Measurements from ENCODE around the gene ALDH3A2.
"Not testable (repeated sequence)": the region's sequence is repeated elsewhere in the genome, so short reads cannot be mapped to it uniquely, and the experiment has no call there.

ALDH3A2 gene

DNA sequence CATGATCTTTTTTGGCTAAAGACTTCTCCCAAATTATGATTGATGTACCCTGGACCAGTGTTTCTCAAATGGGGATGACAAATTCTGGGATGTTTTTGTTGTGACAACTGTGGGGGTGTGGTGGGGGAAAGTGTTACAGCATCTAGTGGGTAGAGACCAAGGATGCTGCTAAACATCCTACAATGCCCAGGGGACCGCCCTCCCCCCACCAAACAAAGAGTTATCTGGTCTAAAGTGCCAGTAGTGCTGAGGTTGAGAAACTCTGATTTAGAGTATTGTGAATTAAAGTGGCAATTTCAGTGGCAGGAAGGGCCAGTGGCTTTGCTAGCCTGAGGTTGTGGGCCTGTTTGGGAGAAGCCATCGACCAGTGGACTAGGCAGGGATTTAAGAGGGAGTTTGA, 34.6 kb downstream of the ALDH3A2 start:
- Histone ChIP-seq H2AFZ (ENCODE audit: low read length, unreplicated experiment) (no peak overlapping the region), H3K36me3 (ENCODE audit: insufficient read depth, low read length) (no peaks in the 10 kb centered on the region), H3K79me2 (ENCODE audit: control insufficient read depth, insufficient read depth, low read length, unreplicated experiment) (no peaks in the 10 kb centered on the region), H3K4me3 (ENCODE audit: low read depth, low read length) (no peak overlapping the region), H3K27me3 (ENCODE audit: insufficient read depth, low read length) (no peaks in the 10 kb centered on the region), H3K27ac (ENCODE audit: low read depth, low read length) (no peak overlapping the region), H3K4me1 (ENCODE audit: control insufficient read depth, insufficient read depth, low read length, unreplicated experiment) (no peaks in the 10 kb centered on the region)

DNA sequence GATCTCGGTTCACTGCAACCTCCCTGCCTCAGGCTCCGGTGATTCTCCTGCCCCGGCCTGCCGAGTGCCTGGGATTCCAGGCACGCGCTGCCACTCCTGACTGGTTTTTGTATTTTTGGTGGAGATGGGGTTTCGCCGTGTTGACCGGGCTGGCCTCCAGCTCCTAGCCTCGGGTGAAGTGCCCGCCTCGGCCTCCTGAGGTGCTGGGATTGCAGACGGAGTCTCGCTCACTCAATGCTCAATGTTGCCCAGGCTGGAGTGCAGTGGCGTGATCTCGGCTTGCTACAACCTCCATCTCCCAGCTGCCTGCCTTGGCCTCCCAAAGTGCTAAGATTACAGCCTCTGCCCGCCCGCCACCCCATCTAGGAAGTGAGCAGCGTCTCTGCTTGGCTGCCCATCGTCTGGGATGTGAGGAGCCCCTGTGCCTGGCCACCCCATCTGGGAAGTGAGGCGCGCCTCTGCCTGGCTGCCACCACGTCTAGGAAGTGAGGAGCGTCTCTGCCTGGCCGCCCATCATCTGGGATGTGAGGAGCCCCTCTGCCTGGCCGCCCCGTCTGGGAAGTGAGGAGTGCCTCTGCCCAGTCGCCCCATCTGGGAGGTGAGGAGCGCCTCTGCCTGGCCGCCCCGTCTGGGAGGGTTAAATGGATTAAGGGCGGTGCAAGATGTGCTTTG, 36.5 kb downstream of the ALDH3A2 start:
- not testable (repeated sequence) for H3K27ac ChIP-seq (ENCODE audit: low read depth, low read length); H3K79me2 ChIP-seq (ENCODE audit: control insufficient read depth, insufficient read depth, low read length, unreplicated experiment); H2AFZ ChIP-seq (ENCODE audit: low read length, unreplicated experiment); H3K4me1 ChIP-seq (ENCODE audit: control insufficient read depth, insufficient read depth, low read length, unreplicated experiment); H3K4me3 ChIP-seq (ENCODE audit: low read depth, low read length); H3K27me3 ChIP-seq (ENCODE audit: insufficient read depth, low read length); H3K36me3 ChIP-seq (ENCODE audit: insufficient read depth, low read length)

DNA sequence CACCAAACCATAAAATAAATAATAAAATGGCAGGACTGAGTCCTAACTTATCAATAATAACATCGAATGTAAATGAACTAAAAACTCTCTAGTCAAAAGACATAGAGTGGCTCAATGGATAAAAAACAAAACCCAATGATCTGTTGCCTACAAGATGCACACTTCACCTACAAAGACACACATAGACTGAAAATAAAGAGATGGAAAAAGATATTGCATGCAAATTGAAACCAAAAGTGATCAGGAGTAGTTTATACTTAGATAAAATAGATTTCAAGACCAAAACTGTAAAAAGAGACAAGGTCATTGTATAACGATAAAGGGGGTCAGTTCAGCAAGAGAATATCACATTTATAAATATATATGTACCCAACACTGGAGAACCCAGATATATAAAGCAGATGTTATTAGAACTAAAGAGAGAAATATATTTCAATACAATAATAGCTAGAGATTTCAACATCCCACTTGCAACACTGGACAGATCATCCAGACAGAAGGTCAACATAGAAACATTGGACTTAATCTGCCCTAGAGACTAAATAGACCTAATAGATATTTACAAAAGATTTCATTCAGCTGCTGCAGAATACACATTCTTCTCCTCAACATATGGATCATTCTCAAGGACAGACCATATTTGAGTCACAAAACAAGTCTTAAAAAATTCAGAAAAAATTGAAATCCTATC, 38.0 kb downstream of the ALDH3A2 start:
- Histone ChIP-seq H3K4me3 (ENCODE audit: low read depth, low read length) (no peak overlapping the region), H3K79me2 (ENCODE audit: control insufficient read depth, insufficient read depth, low read length, unreplicated experiment) (no peaks in the 10 kb centered on the region), H3K36me3 (ENCODE audit: insufficient read depth, low read length) (no peaks in the 10 kb centered on the region), H3K4me1 (ENCODE audit: control insufficient read depth, insufficient read depth, low read length, unreplicated experiment) (no peaks in the 10 kb centered on the region), H3K27me3 (ENCODE audit: insufficient read depth, low read length) (no peaks in the 10 kb centered on the region), H2AFZ (ENCODE audit: low read length, unreplicated experiment) (no peak overlapping the region), H3K27ac (ENCODE audit: low read depth, low read length) (no peak overlapping the region)

DNA sequence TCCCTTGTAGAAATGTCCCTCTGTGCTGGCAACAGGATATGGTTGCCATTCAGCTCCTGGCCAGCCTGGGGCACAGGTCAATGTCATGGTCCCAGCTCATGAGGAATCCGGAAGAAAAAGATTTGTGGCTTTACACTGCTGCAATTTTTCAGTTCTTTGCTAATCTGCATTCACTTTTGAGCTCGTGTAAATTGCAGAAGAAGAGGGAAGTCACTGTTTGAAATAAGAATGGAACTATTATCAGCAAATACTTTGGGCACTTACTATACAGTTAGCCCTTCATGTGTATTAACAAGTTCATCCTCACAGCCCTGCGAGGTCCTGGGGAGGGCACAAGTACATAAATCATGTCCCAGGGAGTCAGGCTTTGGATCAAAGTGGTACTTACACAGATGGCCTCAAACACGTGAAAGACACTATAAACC, 53.7 kb downstream of the ALDH3A2 start:
- no peaks in the 10 kb centered on the region for H3K4me1 ChIP-seq (ENCODE audit: control insufficient read depth, insufficient read depth, low read length, unreplicated experiment)

DNA sequence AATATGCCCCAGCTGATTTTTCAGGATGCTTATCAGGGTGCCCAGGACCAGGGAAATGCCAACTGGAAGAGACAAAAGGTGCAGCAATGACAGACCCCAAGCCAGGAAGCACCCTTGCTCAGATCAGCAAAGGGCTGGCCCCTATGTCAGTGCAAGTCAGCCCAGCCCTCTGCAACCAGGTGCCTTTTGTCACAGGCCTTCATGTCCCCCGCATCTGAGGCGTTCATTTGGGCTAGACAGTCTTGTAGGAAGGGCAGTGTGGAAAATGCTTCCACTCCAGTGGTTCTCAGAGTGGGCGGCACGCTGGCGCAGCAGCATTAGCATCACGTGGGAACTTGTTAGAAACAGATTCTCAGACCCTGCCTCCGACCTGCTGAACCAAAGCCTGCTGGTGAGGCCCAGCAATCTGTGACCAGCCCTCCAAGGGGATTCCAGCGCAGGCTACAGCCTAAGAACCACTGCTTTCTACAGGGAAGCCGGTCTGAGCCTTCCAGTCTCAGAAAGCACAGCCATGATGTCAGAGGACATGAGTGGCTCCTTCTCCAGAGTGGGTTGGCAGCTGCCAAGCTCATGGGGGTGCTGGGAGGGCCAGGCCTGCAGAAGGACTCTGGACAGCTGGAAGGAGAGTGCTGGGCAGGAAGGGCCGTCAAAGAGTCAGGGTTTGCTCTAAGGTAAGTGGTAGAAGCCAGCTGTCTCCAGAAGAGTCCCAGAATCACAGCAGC, 54.7 kb downstream of the ALDH3A2 start:
- H3K36me3 ChIP-seq (ENCODE audit: insufficient read depth, low read length) = no peaks in the 10 kb centered on the region

More for the DNA sequence above, 53.7 kb downstream of the ALDH3A2 start:
- no peaks in the 10 kb centered on the region for H3K79me2 ChIP-seq (ENCODE audit: control insufficient read depth, insufficient read depth, low read length, unreplicated experiment)
- no peaks in the 10 kb centered on the region for H3K27me3 ChIP-seq (ENCODE audit: insufficient read depth, low read length)
- no peak overlapping the region for H2AFZ ChIP-seq (ENCODE audit: low read length, unreplicated experiment)
- H3K4me3 ChIP-seq (ENCODE audit: low read depth, low read length) = no peak overlapping the region
- H3K36me3 ChIP-seq (ENCODE audit: insufficient read depth, low read length) = no peaks in the 10 kb centered on the region
- H3K27ac ChIP-seq (ENCODE audit: low read depth, low read length) = no peak overlapping the region

DNA sequence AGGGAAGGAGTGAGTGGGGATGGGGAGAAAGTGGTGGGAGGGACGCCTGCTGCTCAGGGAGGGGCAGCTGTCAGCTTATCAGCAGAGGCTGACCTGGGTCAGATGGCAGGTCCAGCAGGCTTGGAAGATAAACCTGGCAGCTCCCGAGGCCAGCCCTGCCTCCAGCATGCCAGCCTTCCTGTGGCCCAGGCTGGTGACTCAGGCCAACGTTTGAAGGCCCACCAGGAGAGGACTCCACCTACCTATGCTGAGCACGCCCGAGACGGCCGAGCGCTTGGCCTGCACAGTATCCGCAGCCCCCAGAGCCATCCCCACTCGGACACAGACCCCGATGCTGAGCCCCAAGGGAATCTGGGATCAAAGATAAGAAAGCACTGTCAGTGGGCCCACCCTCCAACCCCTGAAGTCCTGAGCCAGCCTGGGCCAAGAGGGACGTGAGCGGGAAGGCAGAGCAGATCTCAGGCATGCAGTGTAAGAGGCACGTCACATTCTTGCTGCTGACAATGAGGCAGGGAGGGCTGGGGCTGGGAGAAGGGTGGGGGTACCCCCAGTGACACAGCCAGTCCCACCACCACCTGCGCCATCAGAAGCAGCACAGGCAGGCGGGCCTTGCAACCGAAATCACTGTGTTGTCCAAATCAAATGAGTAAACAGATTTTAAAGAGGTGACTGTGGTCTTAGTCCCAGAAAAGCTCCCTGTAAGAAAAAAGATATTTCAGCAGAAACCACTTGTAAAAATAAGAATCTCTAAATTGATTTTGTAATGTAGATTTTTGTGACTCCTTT, 55.5 kb downstream of the ALDH3A2 start:
- no peak overlapping the region for H2AFZ ChIP-seq (ENCODE audit: low read length, unreplicated experiment)
- H3K4me1 ChIP-seq (ENCODE audit: control insufficient read depth, insufficient read depth, low read length, unreplicated experiment) = no peaks in the 10 kb centered on the region
- no peaks in the 10 kb centered on the region for H3K79me2 ChIP-seq (ENCODE audit: control insufficient read depth, insufficient read depth, low read length, unreplicated experiment)
- no peak overlapping the region for H3K4me3 ChIP-seq (ENCODE audit: low read depth, low read length)
- no peaks in the 10 kb centered on the region for H3K36me3 ChIP-seq (ENCODE audit: insufficient read depth, low read length)
- no peaks in the 10 kb centered on the region for H3K27me3 ChIP-seq (ENCODE audit: insufficient read depth, low read length)
- no peak overlapping the region for H3K27ac ChIP-seq (ENCODE audit: low read depth, low read length)

More for the DNA sequence above, 54.7 kb downstream of the ALDH3A2 start:
- H3K27me3 ChIP-seq (ENCODE audit: insufficient read depth, low read length) = no peaks in the 10 kb centered on the region
- no peak overlapping the region for H3K27ac ChIP-seq (ENCODE audit: low read depth, low read length)
- no peaks in the 10 kb centered on the region for H3K79me2 ChIP-seq (ENCODE audit: control insufficient read depth, insufficient read depth, low read length, unreplicated experiment)
- H2AFZ ChIP-seq (ENCODE audit: low read length, unreplicated experiment) = no peak overlapping the region
- no peaks in the 10 kb centered on the region for H3K4me1 ChIP-seq (ENCODE audit: control insufficient read depth, insufficient read depth, low read length, unreplicated experiment)
- no peak overlapping the region for H3K4me3 ChIP-seq (ENCODE audit: low read depth, low read length)

DNA sequence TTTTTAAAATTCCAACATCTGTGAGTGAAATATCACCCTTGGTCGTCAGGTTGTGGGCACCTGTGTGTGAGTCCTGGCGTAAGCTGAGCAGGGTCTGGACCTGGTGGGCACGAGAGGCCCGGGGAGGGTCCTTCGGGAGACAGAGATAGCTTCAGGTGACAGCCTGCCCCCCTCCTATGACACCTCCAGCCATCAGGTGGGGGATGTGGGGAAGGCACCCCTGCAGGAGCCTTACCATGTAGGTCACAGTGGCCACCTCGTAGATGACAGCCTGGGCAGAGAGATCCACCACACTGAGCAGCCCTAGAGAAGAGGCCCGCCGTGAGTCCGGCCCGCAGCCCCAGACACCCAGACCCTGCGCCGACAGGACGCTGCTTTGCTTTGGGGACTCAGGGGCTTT, 56.6 kb downstream of the ALDH3A2 start:
- no peak overlapping the region for H3K4me3 ChIP-seq (ENCODE audit: low read depth, low read length)
- no peaks in the 10 kb centered on the region for H3K4me1 ChIP-seq (ENCODE audit: control insufficient read depth, insufficient read depth, low read length, unreplicated experiment)
- H3K27me3 ChIP-seq (ENCODE audit: insufficient read depth, low read length) = no peaks in the 10 kb centered on the region
- H3K79me2 ChIP-seq (ENCODE audit: control insufficient read depth, insufficient read depth, low read length, unreplicated experiment) = no peaks in the 10 kb centered on the region
- H3K27ac ChIP-seq (ENCODE audit: low read depth, low read length) = no peak overlapping the region
- H3K36me3 ChIP-seq (ENCODE audit: insufficient read depth, low read length) = no peaks in the 10 kb centered on the region
- no peak overlapping the region for H2AFZ ChIP-seq (ENCODE audit: low read length, unreplicated experiment)

DNA sequence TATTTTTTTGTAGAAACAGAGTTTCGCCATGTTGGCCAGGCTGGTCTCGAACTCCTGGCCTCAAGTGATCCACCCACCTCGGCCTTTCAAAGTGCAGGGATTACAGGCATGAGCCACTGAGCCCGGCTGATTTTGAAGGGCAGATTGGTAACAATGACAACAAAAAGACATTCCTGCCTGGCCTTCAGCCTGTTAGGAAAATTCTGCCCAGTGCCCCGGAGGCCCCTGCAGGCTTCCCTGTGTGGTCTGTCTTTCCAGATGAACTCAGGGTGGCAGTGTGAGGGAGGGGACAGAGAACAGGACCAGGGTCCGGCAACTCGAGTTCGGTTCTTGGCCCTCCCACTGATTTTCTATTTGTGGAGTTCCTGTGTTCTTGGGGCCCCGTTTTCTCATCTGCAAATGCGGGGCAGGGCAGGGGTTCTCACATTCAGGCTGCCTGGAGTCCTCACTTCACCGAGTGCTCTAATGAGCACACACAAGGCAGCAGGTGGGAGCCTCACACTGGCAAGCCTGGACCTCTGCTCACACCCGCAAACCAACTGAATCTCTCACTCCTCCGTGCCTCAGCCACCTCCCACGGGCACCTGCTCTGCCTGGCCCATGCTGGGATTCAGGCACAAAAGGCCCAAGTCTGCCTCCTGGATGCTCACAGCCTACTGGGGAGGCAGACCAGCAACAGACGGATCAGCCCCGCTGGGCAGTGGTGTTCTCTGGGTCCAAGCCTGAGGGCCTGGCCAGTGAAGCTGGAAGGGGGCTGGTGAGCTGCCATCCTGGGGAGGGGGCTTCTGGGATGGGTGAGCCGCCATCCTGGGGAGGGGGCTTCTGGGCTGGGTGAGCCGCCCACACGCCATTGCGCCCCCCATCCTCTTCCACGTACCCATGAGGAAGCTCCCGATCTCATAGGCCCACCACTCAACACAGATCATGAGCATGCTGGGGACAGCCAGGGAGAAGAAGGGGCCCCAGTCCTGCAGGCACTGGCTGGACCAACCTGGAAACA, 57.5 kb downstream of the ALDH3A2 start:
- Histone ChIP-seq H3K79me2 (ENCODE audit: control insufficient read depth, insufficient read depth, low read length, unreplicated experiment) (no peaks in the 10 kb centered on the region), H3K27ac (ENCODE audit: low read depth, low read length) (no peak overlapping the region), H2AFZ (ENCODE audit: low read length, unreplicated experiment) (no peak overlapping the region), H3K4me1 (ENCODE audit: control insufficient read depth, insufficient read depth, low read length, unreplicated experiment) (no peaks in the 10 kb centered on the region), H3K4me3 (ENCODE audit: low read depth, low read length) (no peak overlapping the region), H3K27me3 (ENCODE audit: insufficient read depth, low read length) (no peaks in the 10 kb centered on the region), H3K36me3 (ENCODE audit: insufficient read depth, low read length) (no peaks in the 10 kb centered on the region)

DNA sequence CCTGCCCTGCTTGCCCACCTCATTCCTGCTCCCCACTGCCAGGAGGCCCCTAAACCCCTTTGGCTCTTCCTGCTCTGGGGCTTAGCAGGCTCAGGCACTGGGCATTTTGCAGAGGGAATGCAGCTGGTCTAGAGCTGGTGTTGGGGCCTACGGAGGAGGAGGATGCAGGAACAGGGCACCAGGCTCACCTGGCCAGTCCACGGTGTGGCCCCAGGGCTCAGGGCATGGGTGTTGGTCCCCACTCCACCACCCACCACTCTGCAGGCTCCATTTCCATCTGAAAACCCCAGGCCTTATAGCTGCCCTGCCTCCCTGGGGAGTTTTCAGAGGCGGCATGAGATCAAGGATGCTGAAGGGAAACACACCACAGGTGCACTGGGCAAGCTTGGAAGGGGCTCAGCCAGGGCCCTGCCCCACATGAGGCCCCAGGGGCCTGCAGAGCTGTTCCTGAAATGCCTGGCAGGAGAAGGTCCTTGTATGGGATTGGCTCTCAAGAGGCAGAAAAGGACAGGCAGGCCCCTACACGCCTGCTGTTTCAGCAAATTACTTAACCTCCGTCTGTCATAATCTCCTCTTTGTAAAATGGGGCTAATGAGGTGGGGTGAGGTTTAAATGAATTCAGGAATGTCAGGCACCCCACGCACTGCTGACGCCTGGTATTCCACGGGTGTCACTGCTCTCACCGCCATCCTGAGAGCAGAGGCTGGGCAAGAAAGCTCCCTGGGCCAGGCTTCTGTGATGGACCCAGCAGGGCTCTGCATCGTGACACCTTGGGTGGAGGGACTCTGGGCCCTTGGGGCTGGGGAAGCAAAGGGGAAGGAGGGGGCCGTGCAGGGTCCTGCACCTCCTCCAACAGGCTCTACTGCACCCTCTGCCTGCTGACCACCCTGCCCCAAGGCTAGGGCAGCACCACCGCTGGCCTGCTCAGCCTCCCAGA, 58.5 kb downstream of the ALDH3A2 start:
- Histone ChIP-seq H3K27ac (ENCODE audit: low read depth, low read length) (no peak overlapping the region), H3K4me3 (ENCODE audit: low read depth, low read length) (no peak overlapping the region), H3K27me3 (ENCODE audit: insufficient read depth, low read length) (no peaks in the 10 kb centered on the region), H3K36me3 (ENCODE audit: insufficient read depth, low read length) (no peaks in the 10 kb centered on the region), H2AFZ (ENCODE audit: low read length, unreplicated experiment) (no peak overlapping the region), H3K4me1 (ENCODE audit: control insufficient read depth, insufficient read depth, low read length, unreplicated experiment) (no peaks in the 10 kb centered on the region), H3K79me2 (ENCODE audit: control insufficient read depth, insufficient read depth, low read length, unreplicated experiment) (no peaks in the 10 kb centered on the region)
